HuH-7 (cell line): ENCODE data around the gene CD151.

Source experiments
- DNase-seq: peaks from one replicate; pipeline ENCODE4 v3.0.0; 2011; ENCODE audit warnings: low spot score

Gene CD151

GRCh38 chr11:832529-833113 lies at the start of gene CD151:
TSS of gene CD151 (plus strand) at chr11:832952. CDS start at chr11:836070, 3,118 bp downstream.
- DNase-seq: no peak

GRCh38 chr11:783581-784015 lies 49.2 kb upstream of the CD151 start:
- no peak for DNase-seq

- DNase-seq: no peak
Measured at GRCh38 chr11:786235-787083, 46.3 kb upstream of the CD151 start.

- no peak for DNase-seq
Measured at GRCh38 chr11:787084-787675, 45.6 kb upstream of the CD151 start.

- DNase-seq: no peak
Measured at GRCh38 chr11:788009-788640, 44.6 kb upstream of the CD151 start.

GRCh38 chr11:788953-789940 lies 43.5 kb upstream of the CD151 start:
- no peak for DNase-seq

- no peak for DNase-seq
Measured at GRCh38 chr11:789943-790342, 42.8 kb upstream of the CD151 start, which contains the start of gene CEND1. TSS of gene CEND1 (minus strand) at chr11:790090. CDS start at chr11:788576, 1,514 bp downstream.

GRCh38 chr11:790721-791564 lies 41.8 kb upstream of the CD151 start:
- DNase-seq: no peak

- no peak for DNase-seq
Measured at GRCh38 chr11:791658-792534, 40.9 kb upstream of the CD151 start.

- DNase-seq: no peak
Measured at GRCh38 chr11:792535-792821, 40.3 kb upstream of the CD151 start.

GRCh38 chr11:792873-793272 lies 39.9 kb upstream of the CD151 start:
- no peak for DNase-seq

- no peak for DNase-seq
Measured at GRCh38 chr11:793556-793955, 39.2 kb upstream of the CD151 start.

- DNase-seq: no peak
Measured at GRCh38 chr11:794013-794765, 38.6 kb upstream of the CD151 start.

- DNase-seq: no peak
Measured at GRCh38 chr11:794766-795633, 37.8 kb upstream of the CD151 start.

- DNase-seq: no peak
Measured at GRCh38 chr11:795634-796564, 36.9 kb upstream of the CD151 start.

- DNase-seq: no peak
Measured at GRCh38 chr11:796565-797295, 36.0 kb upstream of the CD151 start.
